Lung (tissue), 12 donors: Measurements from ENCODE around the gene THSD8. TPM values are rescaled to one million over a fixed set of nuclear protein-coding genes. Genes with fewer than 3 reads are reported as not detected.

ENCODE experiments used
- ATAC-seq: fragments of 200-7000 bp; cut with Tn5 transposase; one replicate; pipeline ENCODE4 v1.9.1; 2020; ENCODE audit warnings: moderate number of reproducible peaks; ENCODE audit not compliant: insufficient read depth, low FRiP score
- DNase-seq, 3 donors: peaks; one replicate each; pipeline ENCODE4 v3.0.0-alpha.2; 2013 to 2017
- H3K27ac ChIP-seq, 2 donors: one replicate each; pipeline ENCODE4 v1.5.1; 2013; ENCODE audit warnings: mild to moderate bottlenecking in 2 of 2, moderate library complexity in 2 of 2, control low read depth in 1 of 2, inconsistent platforms in 1 of 2, low read depth in 1 of 2, low read length in 1 of 2
- H3K27me3 ChIP-seq, 3 donors: one replicate each; pipeline ENCODE4 v1.5.1; 2013; ENCODE audit warnings: low read length in 2 of 3; ENCODE audit not compliant: control insufficient read depth in 3 of 3, insufficient read depth in 3 of 3
- H3K36me3 ChIP-seq, 4 donors: one replicate each; pipeline ENCODE4 v1.5.1; 2013; ENCODE audit warnings: low read length in 4 of 4, mild to moderate bottlenecking in 1 of 4, moderate library complexity in 1 of 4; ENCODE audit not compliant: control insufficient read depth in 4 of 4, insufficient read depth in 4 of 4
- H3K4me1 ChIP-seq, 5 donors: one replicate each; pipeline ENCODE4 v1.5.1; 2013; ENCODE audit warnings: low read length in 5 of 5, mild to moderate bottlenecking in 2 of 5, moderate library complexity in 1 of 5; ENCODE audit not compliant: control insufficient read depth in 5 of 5, insufficient read depth in 5 of 5
- H3K4me3 ChIP-seq: one replicate; pipeline ENCODE4 v1.5.1; 2013; ENCODE audit warnings: mild to moderate bottlenecking, control low read depth, moderate library complexity
- H3K9ac ChIP-seq, 2 donors: one replicate each; pipeline ENCODE4 v1.5.1; 2013; ENCODE audit warnings: low read length in 2 of 2, control low read depth in 1 of 2; ENCODE audit not compliant: insufficient read depth in 1 of 2
- H3K9me3 ChIP-seq, 4 donors: one replicate each; pipeline ENCODE4 v1.5.1; 2013; ENCODE audit warnings: low read length in 3 of 4, mild to moderate bottlenecking in 1 of 4, moderate library complexity in 1 of 4; ENCODE audit not compliant: control insufficient read depth in 4 of 4, insufficient read depth in 3 of 4
- WGBS, 2 donors: extraction: QIAGEN DNeasy Blood & Tissue Kit; methylation state at CpG; one replicate each; pipeline ENCODE4 v1.1.7; 2013; 5-methylcytosine and 5-hydroxymethylcytosine counted together
- polyA plus RNA-seq, 2 donors: library from polyadenylated mRNA; stranded (reverse); fragments of 200-250 nt; gene quantifications; one replicate each; pipeline ENCODE4 v1.2.1, GENCODE V29; 2013
- total RNA-seq, 2 donors: library from RNA; depleted of rRNA in 1 of 2; stranded (reverse); fragments of >200 nt in 1 of 2; gene quantifications; one replicate each; pipeline ENCODE4 v1.2.1, GENCODE V29; 2014 to 2021
- TF ChIP-seq, protein P1 (sequence below): IDR thresholded peaks from 2 replicates; pipeline ENCODE4 v1.5.1; 2012; ENCODE audit warnings: mild to moderate bottlenecking; ENCODE audit errors: control extremely low read depth, extremely low read depth
- donor health status: control.
- donor health status: control.
- donor health status: Bipolar disorder and iron deficiency.
- donor health status: healthy.
- donor health status: DM: yes; HTN: yes; CAD: no.

Gene THSD8
- total and polyA plus RNA-seq, 4 donors = 0.10 to 6.2 (median 2.0) TPM

- Histone ChIP-seq H3K9me3 (no peaks in the 10 kb centered on the region), H3K27me3 (no peaks in the 10 kb centered on the region), H3K4me3 (no peak overlapping the region), H3K9ac (peak overlapping the region in 1 of 2 donors; percentile 34), H3K4me1 (peaks cover 0 to 82% (median 40%) of the 10 kb centered on the region in 5 donors), H3K27ac (peak overlapping the region; percentile 98 to 100), H3K36me3 (no peaks in the 10 kb centered on the region)
- 46 to 70% methylated on average over 4 of the region's 4 CpGs for WGBS, 2 donors
- DNase-seq = peak; percentile 41 to 90 (median 82)
- TF ChIP-seq, protein P1, sequence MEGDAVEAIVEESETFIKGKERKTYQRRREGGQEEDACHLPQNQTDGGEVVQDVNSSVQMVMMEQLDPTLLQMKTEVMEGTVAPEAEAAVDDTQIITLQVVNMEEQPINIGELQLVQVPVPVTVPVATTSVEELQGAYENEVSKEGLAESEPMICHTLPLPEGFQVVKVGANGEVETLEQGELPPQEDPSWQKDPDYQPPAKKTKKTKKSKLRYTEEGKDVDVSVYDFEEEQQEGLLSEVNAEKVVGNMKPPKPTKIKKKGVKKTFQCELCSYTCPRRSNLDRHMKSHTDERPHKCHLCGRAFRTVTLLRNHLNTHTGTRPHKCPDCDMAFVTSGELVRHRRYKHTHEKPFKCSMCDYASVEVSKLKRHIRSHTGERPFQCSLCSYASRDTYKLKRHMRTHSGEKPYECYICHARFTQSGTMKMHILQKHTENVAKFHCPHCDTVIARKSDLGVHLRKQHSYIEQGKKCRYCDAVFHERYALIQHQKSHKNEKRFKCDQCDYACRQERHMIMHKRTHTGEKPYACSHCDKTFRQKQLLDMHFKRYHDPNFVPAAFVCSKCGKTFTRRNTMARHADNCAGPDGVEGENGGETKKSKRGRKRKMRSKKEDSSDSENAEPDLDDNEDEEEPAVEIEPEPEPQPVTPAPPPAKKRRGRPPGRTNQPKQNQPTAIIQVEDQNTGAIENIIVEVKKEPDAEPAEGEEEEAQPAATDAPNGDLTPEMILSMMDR = no peak
- no peak for ATAC-seq
Measured at GRCh38 chr19:12788042-12788681, 13.7 kb upstream of the THSD8 start.

DNA sequence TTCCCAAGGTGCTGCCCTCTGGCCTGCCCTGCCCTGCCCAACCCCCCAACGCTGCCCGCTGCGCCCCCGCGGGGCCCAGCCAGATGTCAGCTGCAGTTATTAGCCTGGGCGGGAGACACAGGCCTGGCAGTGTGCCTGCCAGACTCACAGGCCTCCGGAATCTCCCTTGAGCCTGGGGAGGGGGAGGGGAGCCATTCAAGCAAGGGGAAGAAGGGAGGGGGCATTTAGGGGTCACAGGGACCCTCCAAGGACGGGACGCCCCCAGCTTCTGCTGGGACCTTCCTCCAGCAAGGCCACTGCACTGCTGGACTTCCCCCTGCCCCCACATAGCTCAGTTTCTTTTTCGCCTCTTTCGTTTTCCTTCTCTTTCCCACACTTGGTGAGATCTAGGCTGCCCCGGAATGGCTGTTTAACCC, 13.2 kb upstream of the THSD8 start:
- Histone ChIP-seq H3K4me3 (no peak overlapping the region), H3K27ac (peak overlapping the region; percentile 98 to 100), H3K27me3 (no peaks in the 10 kb centered on the region), H3K36me3 (no peaks in the 10 kb centered on the region), H3K9ac (peak overlapping the region in 1 of 2 donors; percentile 67), H3K4me1 (peaks cover 0 to 79% (median 40%) of the 10 kb centered on the region in 5 donors), H3K9me3 (no peaks in the 10 kb centered on the region)
- TF ChIP-seq, protein P1 = no peak
- WGBS, 2 donors = 0 to 1% methylated on average over 12 of the region's 12 CpGs
- ATAC-seq = no peak
- DNase-seq = peak; percentile 88 to 94 (median 91)

- TF ChIP-seq, protein P1 = no peak
- Histone ChIP-seq H3K4me1 (peaks cover 0 to 79% (median 38%) of the 10 kb centered on the region in 5 donors), H3K9me3 (no peaks in the 10 kb centered on the region), H3K27ac (peak overlapping the region; percentile 98 to 100), H3K36me3 (no peaks in the 10 kb centered on the region), H3K27me3 (no peaks in the 10 kb centered on the region), H3K9ac (peak overlapping the region; percentile 25 to 67), H3K4me3 (peak overlapping the region; percentile 50)
- DNase-seq (peak in 1 of 3 donors; percentile 54), ATAC-seq (no peak)
- 1% methylated on average over 17 to 46 of the region's 46 CpGs for WGBS, 2 donors
Measured at GRCh38 chr19:12789098-12789903, 12.6 kb upstream of the THSD8 start.
